Prostate gland (tissue), 2 donors: ENCODE data around the gene CEMIP. TPM values are rescaled to one million over a fixed set of nuclear protein-coding genes. Genes with fewer than 3 reads are reported as not detected.

ENCODE experiments used
- DNase-seq: peaks from one replicate; pipeline ENCODE4 v3.0.0-alpha.2; 2019; ENCODE audit warnings: low spot score
- H3K27ac ChIP-seq, 2 donors: fragments of 200-600 bp; sonication (generic); 2 replicates each; pipeline ENCODE4 v1.5.1; 2017 to 2019
- H3K27me3 ChIP-seq: fragments of 200-600 bp; sonication (generic); replicated peaks from 2 replicates; pipeline ENCODE4 v1.5.1; 2019; ENCODE audit not compliant: insufficient read depth
- H3K36me3 ChIP-seq, 2 donors: fragments of 200-600 bp; sonication (generic); 1 replicate in 1 of 2; 2 replicates in 1 of 2; pipeline versions ENCODE4 v1.5.1 to v1.8.1; 2017 to 2019
- H3K4me1 ChIP-seq: fragments of 200-600 bp; sonication (generic); replicated peaks from 2 replicates; pipeline ENCODE4 v1.5.1; 2019
- H3K4me3 ChIP-seq, 2 donors: fragments of 200-600 bp; sonication (generic); 2 replicates each; pipeline ENCODE4 v1.5.1; 2017 to 2019
- H3K9me3 ChIP-seq: fragments of 200-600 bp; sonication (generic); 2 replicates; pipeline ENCODE4 v1.5.1; 2017
- POLR2A ChIP-seq: fragments of 450-650 bp; IDR thresholded peaks from one replicate; pipeline ENCODE4 v1.6.1; 2016; ENCODE audit warnings: antibody characterized with exemption, mild to moderate bottlenecking
- POLR2AphosphoS5 ChIP-seq: sonication (generic); formaldehyde crosslinking; IDR thresholded peaks from one replicate; pipeline ENCODE4 v1.6.1; 2017; ENCODE audit warnings: antibody characterized with exemption
- WGBS: methylation state at CpG from one replicate; pipeline ENCODE4 v1.1.5; 2018; 5-methylcytosine and 5-hydroxymethylcytosine counted together
- intact Hi-C: fragments of 100-400 bp; cut with DNase I; formaldehyde crosslinking; loops from one replicate; pipeline ENCODE4 v1.14.2; 2022
- total RNA-seq, 2 donors: library from RNA; depleted of rRNA; stranded (reverse); fragments of >200 nt; gene quantifications; one replicate each; pipeline ENCODE4 v1.1.0, GENCODE V29; 2016
- TF ChIP-seq, protein P1 (sequence below), 4 experiments: fragments of 200-600 bp in 2 of 4; fragments of 450-650 bp in 2 of 4; sonication (generic) in 2 of 4; IDR thresholded peaks; 1 replicate in 3 of 4; 2 replicates in 1 of 4; pipeline ENCODE4 v1.5.1; 2016 to 2019; ENCODE audit warnings: antibody characterized with exemption in 4 of 4, mild to moderate bottlenecking in 2 of 4, moderate library complexity in 2 of 4

CEMIP gene
- total RNA-seq, 2 donors from 2014 or later: 1.6 to 13.5 TPM

DNA sequence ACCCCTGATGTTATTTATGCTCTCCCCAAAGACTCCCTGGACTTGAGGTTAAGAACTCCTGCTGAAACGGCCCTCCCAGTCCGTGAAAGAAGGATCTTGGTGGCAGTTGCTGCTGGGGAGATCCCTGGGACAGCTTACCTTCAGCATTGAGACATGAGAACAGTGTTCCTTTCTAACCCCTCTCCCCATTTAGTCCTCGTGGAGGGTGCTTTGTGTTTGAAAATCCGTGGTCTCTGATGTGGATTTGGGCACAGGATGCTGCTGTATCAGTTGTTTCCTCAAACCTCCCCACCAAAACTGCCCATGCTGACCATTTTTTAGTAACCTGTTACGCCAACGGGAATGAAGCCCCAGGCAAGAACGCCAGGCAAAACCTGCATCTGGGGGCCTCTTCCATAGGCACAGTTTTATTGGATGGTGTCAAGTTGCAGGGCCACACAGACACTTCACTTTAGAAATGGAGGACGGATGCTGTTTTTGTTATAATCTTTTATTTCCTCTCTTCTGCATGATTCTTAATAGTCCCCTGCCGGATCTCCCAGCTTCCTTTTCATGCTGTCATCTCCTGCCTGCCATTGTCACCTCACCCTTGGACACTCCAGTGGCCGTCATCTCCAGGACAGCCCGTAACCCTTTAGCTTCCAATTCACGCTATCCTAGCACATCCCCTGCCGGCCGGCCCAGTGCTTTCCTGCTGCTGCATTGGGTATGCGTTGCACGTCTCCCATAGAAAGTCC is 31.7 kb upstream of the CEMIP start:
- Histone ChIP-seq H3K36me3 (no peaks in the 10 kb centered on the region), H3K27ac (no peak overlapping the region), H3K4me3 (no peak overlapping the region), H3K9me3 (no peaks in the 10 kb centered on the region), H3K4me1 (peaks cover 9% of the 10 kb centered on the region), H3K27me3 (no peaks in the 10 kb centered on the region)
- WGBS: 44% methylated on average over 16 of the region's 16 CpGs
- intact Hi-C loops: no loop called here
- TF ChIP-seq, protein P1, sequence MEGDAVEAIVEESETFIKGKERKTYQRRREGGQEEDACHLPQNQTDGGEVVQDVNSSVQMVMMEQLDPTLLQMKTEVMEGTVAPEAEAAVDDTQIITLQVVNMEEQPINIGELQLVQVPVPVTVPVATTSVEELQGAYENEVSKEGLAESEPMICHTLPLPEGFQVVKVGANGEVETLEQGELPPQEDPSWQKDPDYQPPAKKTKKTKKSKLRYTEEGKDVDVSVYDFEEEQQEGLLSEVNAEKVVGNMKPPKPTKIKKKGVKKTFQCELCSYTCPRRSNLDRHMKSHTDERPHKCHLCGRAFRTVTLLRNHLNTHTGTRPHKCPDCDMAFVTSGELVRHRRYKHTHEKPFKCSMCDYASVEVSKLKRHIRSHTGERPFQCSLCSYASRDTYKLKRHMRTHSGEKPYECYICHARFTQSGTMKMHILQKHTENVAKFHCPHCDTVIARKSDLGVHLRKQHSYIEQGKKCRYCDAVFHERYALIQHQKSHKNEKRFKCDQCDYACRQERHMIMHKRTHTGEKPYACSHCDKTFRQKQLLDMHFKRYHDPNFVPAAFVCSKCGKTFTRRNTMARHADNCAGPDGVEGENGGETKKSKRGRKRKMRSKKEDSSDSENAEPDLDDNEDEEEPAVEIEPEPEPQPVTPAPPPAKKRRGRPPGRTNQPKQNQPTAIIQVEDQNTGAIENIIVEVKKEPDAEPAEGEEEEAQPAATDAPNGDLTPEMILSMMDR (IDR thresholded peaks at IDR 0.05): no peak
- TF ChIP-seq POLR2AphosphoS5: no peak
- TF ChIP-seq POLR2A: no peak
- no peak for DNase-seq

DNA sequence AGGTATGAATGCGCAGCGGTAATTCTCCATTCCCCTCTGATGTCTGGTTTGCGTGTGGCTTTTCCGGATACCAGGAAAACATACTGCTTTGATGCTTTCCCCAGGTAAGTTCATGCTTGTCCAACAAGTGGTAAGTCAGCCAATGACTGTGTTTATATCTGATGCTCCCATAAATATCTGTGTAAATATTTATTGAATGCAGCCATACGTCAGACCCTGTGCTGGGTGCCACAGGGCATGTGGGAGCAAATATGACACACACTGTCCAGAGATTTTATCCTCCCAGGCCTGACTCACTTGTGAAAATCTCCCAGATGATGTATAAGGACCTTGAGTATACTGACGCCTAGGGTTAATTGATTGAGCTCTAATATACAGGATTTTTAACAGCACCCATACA is 29.6 kb upstream of the CEMIP start:
- H3K27me3 ChIP-seq: no peaks in the 10 kb centered on the region
- peak; percentile 72 for TF ChIP-seq POLR2AphosphoS5
- TF ChIP-seq POLR2A: no peak
- intact Hi-C loops: no loop called here
- no peaks in the 10 kb centered on the region for H3K36me3 ChIP-seq
- peak overlapping the region; percentile 35 to 56 for H3K27ac ChIP-seq
- peaks cover 4% of the 10 kb centered on the region for H3K4me1 ChIP-seq
- peak; percentile 49 for DNase-seq
- H3K4me3 ChIP-seq: no peak overlapping the region
- WGBS: 72% methylated on average over 6 of the region's 6 CpGs
- no peaks in the 10 kb centered on the region for H3K9me3 ChIP-seq

DNA sequence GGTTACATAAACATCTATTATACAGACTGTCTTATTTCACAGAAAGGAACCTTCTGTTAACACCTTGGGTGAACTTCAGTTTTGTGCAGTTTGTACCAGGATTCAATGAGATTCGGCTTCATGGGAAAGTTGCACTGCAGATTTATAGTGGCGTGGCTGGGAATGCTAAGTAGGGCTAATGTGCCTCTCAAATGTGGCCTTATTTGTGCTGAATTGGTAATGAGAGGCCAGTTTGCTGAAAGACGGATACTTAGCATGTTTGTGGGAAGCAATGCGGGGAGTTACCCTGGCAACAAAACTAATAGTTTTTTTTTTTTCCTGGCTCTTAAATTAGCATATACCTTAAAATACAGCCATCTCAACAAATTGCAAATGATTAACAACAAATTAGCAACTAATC is 28.6 kb upstream of the CEMIP start:
- Histone ChIP-seq H3K27ac (peak overlapping the region; percentile 35 to 56), H3K36me3 (no peaks in the 10 kb centered on the region), H3K4me3 (no peak overlapping the region), H3K4me1 (peaks cover 4% of the 10 kb centered on the region), H3K9me3 (no peaks in the 10 kb centered on the region), H3K27me3 (no peaks in the 10 kb centered on the region)
- TF ChIP-seq POLR2A: no peak
- no peak for TF ChIP-seq POLR2AphosphoS5
- TF ChIP-seq, protein P1 (IDR thresholded peaks at IDR 0.05): no peak
- no peak for DNase-seq
- 91% methylated on average over 4 of the region's 4 CpGs for WGBS
- intact Hi-C loops: no loop called here

DNA sequence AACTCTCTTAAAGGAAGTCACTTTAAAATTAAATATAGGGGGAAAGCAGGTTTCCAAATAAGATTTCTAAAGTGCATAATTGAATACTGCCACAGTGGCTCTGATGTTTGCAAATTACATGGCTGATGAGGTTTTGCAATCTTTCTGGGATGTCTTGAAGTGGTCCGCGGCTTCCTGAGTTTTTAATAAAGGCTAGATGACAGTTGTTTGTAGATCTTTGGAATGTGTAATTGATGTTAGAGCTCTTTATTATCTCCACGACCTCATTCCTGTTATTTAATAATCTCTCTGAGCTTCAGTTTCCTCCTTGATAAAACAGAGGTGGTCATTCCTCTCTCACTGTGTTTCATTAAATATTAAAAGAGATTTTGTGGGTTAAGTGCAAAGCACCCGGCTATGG is 27.0 kb upstream of the CEMIP start:
- intact Hi-C loops: no loop called here
- DNase-seq: no peak
- Histone ChIP-seq H3K36me3 (no peaks in the 10 kb centered on the region), H3K4me1 (peaks cover 4% of the 10 kb centered on the region), H3K27ac (no peak overlapping the region), H3K27me3 (no peaks in the 10 kb centered on the region), H3K9me3 (no peaks in the 10 kb centered on the region), H3K4me3 (no peak overlapping the region)
- WGBS: 49% methylated on average over 4 of the region's 4 CpGs
- TF ChIP-seq, protein P1 (IDR thresholded peaks at IDR 0.05): no peak

DNA sequence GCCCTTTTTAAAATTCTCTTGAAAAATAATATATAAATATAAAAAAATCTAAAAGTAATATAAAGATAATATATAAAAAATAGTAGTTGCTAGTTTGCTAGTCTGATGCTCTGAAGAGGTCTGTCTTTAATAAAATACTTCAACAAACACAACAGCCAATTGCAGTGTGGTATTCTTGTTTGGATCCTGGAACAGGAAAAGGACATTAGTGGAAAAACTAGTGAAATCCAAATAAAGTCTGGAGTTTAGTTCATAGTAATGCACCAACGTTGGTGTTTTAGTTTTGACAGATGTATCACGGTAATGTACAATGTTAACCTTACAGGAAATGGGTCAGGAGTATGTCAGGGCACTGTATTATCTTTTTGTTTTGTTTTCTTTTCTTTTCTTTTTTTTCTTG is 26.0 kb upstream of the CEMIP start:
- Histone ChIP-seq H3K4me3 (no peak overlapping the region), H3K27me3 (no peaks in the 10 kb centered on the region), H3K9me3 (no peaks in the 10 kb centered on the region), H3K36me3 (no peaks in the 10 kb centered on the region), H3K27ac (no peak overlapping the region), H3K4me1 (peaks cover 4% of the 10 kb centered on the region)
- TF ChIP-seq, protein P1 (IDR thresholded peaks at IDR 0.05): no peak
- TF ChIP-seq POLR2AphosphoS5 (no peak), POLR2A (no peak)
- intact Hi-C loops: no loop called here
- DNase-seq: no peak
- WGBS: 56% methylated on average over 2 of the region's 2 CpGs
